Liver (tissue), 9 donors: ENCODE data around the gene PSMC6. TPM values are rescaled to one million over a fixed set of nuclear protein-coding genes. Genes with fewer than 3 reads are reported as not detected.

Source experiments
- DNase-seq: peaks from one replicate; pipeline ENCODE4 v3.0.0-alpha.2; 2017; ENCODE audit warnings: low spot score
- H3K27ac ChIP-seq, 2 donors: one replicate each; pipeline ENCODE4 v1.7.0; 2013; ENCODE audit warnings: inconsistent platforms in 2 of 2, low read length in 2 of 2, control low read depth in 1 of 2, low read depth in 1 of 2, mild to moderate bottlenecking in 1 of 2
- H3K27me3 ChIP-seq, 4 donors: one replicate each; pipeline versions ENCODE4 v1.6.1 to v1.7.0; 2013; ENCODE audit warnings: low read length in 3 of 4, inconsistent platforms in 1 of 4, mild to moderate bottlenecking in 1 of 4, moderate library complexity in 1 of 4; ENCODE audit not compliant: control insufficient read depth in 4 of 4, insufficient read depth in 4 of 4
- H3K36me3 ChIP-seq, 4 donors: one replicate each; pipeline versions ENCODE4 v1.6.1 to v1.7.0; 2013; ENCODE audit warnings: low read length in 3 of 4, mild to moderate bottlenecking in 3 of 4, low read depth in 1 of 4, moderate library complexity in 1 of 4; ENCODE audit not compliant: control insufficient read depth in 4 of 4, insufficient read depth in 3 of 4
- H3K4me1 ChIP-seq, 4 donors: one replicate each; pipeline versions ENCODE4 v1.6.1 to v1.7.0; 2013; ENCODE audit warnings: low read length in 3 of 4, mild to moderate bottlenecking in 3 of 4, moderate library complexity in 1 of 4; ENCODE audit not compliant: control insufficient read depth in 4 of 4, insufficient read depth in 4 of 4
- H3K4me3 ChIP-seq, 3 donors: one replicate each; pipeline versions ENCODE4 v1.6.1 to v1.7.0; 2013; ENCODE audit warnings: low read length in 3 of 3, control low read depth in 1 of 3, low read depth in 1 of 3, mild to moderate bottlenecking in 1 of 3
- H3K9ac ChIP-seq, 2 donors: one replicate each; pipeline ENCODE4 v1.7.0; 2013; ENCODE audit warnings: low read length in 2 of 2, mild to moderate bottlenecking in 2 of 2, moderate library complexity in 2 of 2, control low read depth in 1 of 2, low read depth in 1 of 2
- H3K9me3 ChIP-seq, 4 donors: one replicate each; pipeline versions ENCODE4 v1.6.1 to v1.7.0; 2013; ENCODE audit warnings: low read length in 3 of 4; ENCODE audit not compliant: control insufficient read depth in 4 of 4
- ATF3 ChIP-seq: IDR thresholded peaks from 2 replicates; pipeline ENCODE4 v1.6.1; 2016; ENCODE audit warnings: antibody characterized with exemption
- CTCF ChIP-seq: fragments of 150-350 bp; IDR thresholded peaks from 2 replicates; pipeline ENCODE4 v1.5.1; 2017; ENCODE audit warnings: improper control_type of control experiment, low read depth, low read length; ENCODE audit not compliant: missing input control
- FOXA1 ChIP-seq: IDR thresholded peaks from 2 replicates; pipeline ENCODE4 v1.6.1; 2016; ENCODE audit warnings: antibody characterized with exemption
- FOXA2 ChIP-seq: IDR thresholded peaks from 2 replicates; pipeline ENCODE4 v1.6.1; 2016; ENCODE audit warnings: antibody characterized with exemption
- GABPA ChIP-seq, 2 donors: IDR thresholded peaks in 1 of 2; conservative IDR thresholded peaks in 1 of 2; 2 replicates each; pipeline ENCODE4 v1.6.1; 2016; ENCODE audit warnings: antibody characterized with exemption in 2 of 2, mild to moderate bottlenecking in 1 of 2, moderate library complexity in 1 of 2
- HNF4A ChIP-seq, 2 donors: conservative IDR thresholded peaks; 2 replicates each; pipeline ENCODE4 v1.6.1; 2016; ENCODE audit warnings: antibody characterized with exemption in 2 of 2, mild to moderate bottlenecking in 2 of 2
- JUND ChIP-seq, 2 donors: IDR thresholded peaks; 2 replicates each; pipeline ENCODE4 v1.6.1; 2016; ENCODE audit warnings: antibody characterized with exemption in 2 of 2
- MAX ChIP-seq: IDR thresholded peaks from 2 replicates; pipeline ENCODE4 v1.6.1; 2016; ENCODE audit warnings: antibody characterized with exemption
- NR2F2 ChIP-seq: IDR thresholded peaks from 2 replicates; pipeline ENCODE4 v1.6.1; 2016; ENCODE audit warnings: antibody characterized with exemption
- RAD21 ChIP-seq, 2 donors: IDR thresholded peaks; 2 replicates each; pipeline ENCODE4 v1.6.1; 2016; ENCODE audit warnings: antibody characterized with exemption in 2 of 2, mild to moderate bottlenecking in 2 of 2
- REST ChIP-seq: IDR thresholded peaks from 2 replicates; pipeline ENCODE4 v1.6.1; 2016; ENCODE audit warnings: antibody characterized with exemption, mild to moderate bottlenecking
- RXRA ChIP-seq, 2 donors: IDR thresholded peaks; 2 replicates each; pipeline ENCODE4 v1.6.1; 2017 to 2018; ENCODE audit warnings: antibody characterized with exemption in 2 of 2, mild to moderate bottlenecking in 1 of 2
- SP1 ChIP-seq: IDR thresholded peaks from 2 replicates; pipeline ENCODE4 v1.6.1; 2018; ENCODE audit warnings: antibody characterized with exemption, mild to moderate bottlenecking
- TAF1 ChIP-seq: conservative IDR thresholded peaks from 2 replicates; pipeline ENCODE4 v1.6.1; 2016; ENCODE audit warnings: antibody characterized with exemption, mild to moderate bottlenecking
- YY1 ChIP-seq: IDR thresholded peaks from 2 replicates; pipeline ENCODE4 v1.6.1; 2016; ENCODE audit warnings: antibody characterized with exemption, mild to moderate bottlenecking
- WGBS: extraction: QIAGEN DNeasy Blood & Tissue Kit; methylation state at CpG from one replicate; pipeline ENCODE4 v1.1.7; 2013; 5-methylcytosine and 5-hydroxymethylcytosine counted together
- polyA plus RNA-seq, 2 donors: library from polyadenylated mRNA; stranded (reverse) in 1 of 2; unstranded in 1 of 2; fragments of 200-250 nt in 1 of 2; fragments of >200 nt in 1 of 2; fragmentation: Nextera tagmentation in 1 of 2; extraction: Ambion mirVana in 1 of 2; gene quantifications; one replicate each; pipeline versions ENCODE4 v1.2.1 to v1.2.3, GENCODE V29; 2013 to 2015
- total RNA-seq, 2 donors: library from RNA; depleted of rRNA; stranded (reverse); fragments of >200 nt; gene quantifications; one replicate each; pipeline ENCODE4 v1.2.3, GENCODE V29; 2014
- donor health status: healthy.
- donor health status: healthy.
- donor health status: healthy.
- donor health status: healthy.
- donor health status: healthy.

Gene PSMC6
- total and polyA plus RNA-seq, 4 donors: 43.2 to 98.9 (median 69.3) TPM

GRCh38 chr14:52700701-52701172 lies 6.3 kb upstream of the PSMC6 start (continued):
- peak; percentile 21 for TF ChIP-seq FOXA1
- peak; percentile 67 for TF ChIP-seq FOXA2
- no peak for TF ChIP-seq GABPA (IDR thresholded peaks at IDR 0.05 in 1 of 2, conservative IDR thresholded peaks at IDR 0.05 in 1 of 2)

- H3K4me1 ChIP-seq: peaks cover 3 to 14% (median 9%) of the 10 kb centered on the region in 4 donors
- H3K9me3 ChIP-seq: no peaks in the 10 kb centered on the region
- no peak overlapping the region for H3K4me3 ChIP-seq
- no peak for DNase-seq
- H3K27me3 ChIP-seq: no peaks in the 10 kb centered on the region
- H3K27ac ChIP-seq: peak overlapping the region; percentile 61 to 66
- no peaks in the 10 kb centered on the region for H3K36me3 ChIP-seq
- H3K9ac ChIP-seq: peak overlapping the region in 1 of 2 donors; percentile 51
- TF ChIP-seq HNF4A (conservative IDR thresholded peaks at IDR 0.05) (no peak), JUND (IDR thresholded peaks at IDR 0.05) (no peak), FOXA1 (no peak), FOXA2 (no peak), GABPA (IDR thresholded peaks at IDR 0.05 in 1 of 2, conservative IDR thresholded peaks at IDR 0.05 in 1 of 2) (no peak), MAX (no peak), REST (no peak), RXRA (IDR thresholded peaks at IDR 0.05) (no peak), TAF1 (no peak), SP1 (no peak)
- 77% methylated on average over 3 of the region's 3 CpGs for WGBS
Measured at GRCh38 chr14:52701223-52701622, 5.8 kb upstream of the PSMC6 start.

DNA sequence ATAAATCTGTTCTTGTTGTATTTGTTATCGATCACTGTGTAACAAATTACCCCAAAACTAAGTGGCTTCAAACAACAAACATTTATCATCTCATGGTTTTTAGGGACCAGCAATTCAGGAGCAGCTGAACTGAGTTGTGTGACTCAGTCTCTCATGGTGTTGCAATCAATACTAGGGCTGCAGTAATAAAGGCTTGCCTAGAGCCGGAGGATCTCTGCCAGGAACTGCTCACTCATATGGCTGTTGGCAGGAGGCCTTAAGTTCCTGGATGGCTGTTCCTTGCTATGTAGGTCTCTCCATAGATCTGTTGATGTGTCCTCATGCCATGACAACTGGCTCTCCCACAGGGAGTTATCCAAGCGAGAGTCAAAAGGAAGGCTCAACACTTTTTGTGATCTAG lies 3.8 kb upstream of the PSMC6 start:
- Histone ChIP-seq H3K9me3 (no peaks in the 10 kb centered on the region), H3K4me3 (no peak overlapping the region), H3K27ac (no peak overlapping the region), H3K36me3 (no peaks in the 10 kb centered on the region), H3K9ac (no peak overlapping the region), H3K4me1 (peaks cover 3 to 28% (median 14%) of the 10 kb centered on the region in 4 donors), H3K27me3 (no peaks in the 10 kb centered on the region)
- no peak for DNase-seq
- no peak for TF ChIP-seq ATF3
- 82% methylated on average over 3 of the region's 3 CpGs for WGBS

GRCh38 chr14:52703664-52704063 lies 3.3 kb upstream of the PSMC6 start:
- H3K27me3 ChIP-seq: no peaks in the 10 kb centered on the region
- WGBS: 96% methylated on average over 2 of the region's 2 CpGs

More at GRCh38 chr14:52703664-52704063, 3.3 kb upstream of the PSMC6 start:
- TF ChIP-seq YY1 (no peak), RXRA (IDR thresholded peaks at IDR 0.05) (no peak), CTCF (no peak), RAD21 (IDR thresholded peaks at IDR 0.05) (no peak), JUND (IDR thresholded peaks at IDR 0.05) (no peak), HNF4A (conservative IDR thresholded peaks at IDR 0.05) (no peak), FOXA1 (no peak), SP1 (no peak), TAF1 (no peak), ATF3 (no peak), NR2F2 (no peak), GABPA (IDR thresholded peaks at IDR 0.05 in 1 of 2, conservative IDR thresholded peaks at IDR 0.05 in 1 of 2) (no peak), FOXA2 (no peak), MAX (no peak)
- Histone ChIP-seq H3K36me3 (peaks cover 0 to 3% (median 0%) of the 10 kb centered on the region in 4 donors), H3K9me3 (no peaks in the 10 kb centered on the region), H3K4me3 (no peak overlapping the region), H3K27ac (no peak overlapping the region), H3K4me1 (peaks cover 3 to 32% (median 16%) of the 10 kb centered on the region in 4 donors), H3K9ac (no peak overlapping the region)
- DNase-seq: no peak
